ENCODE measurements around the gene GRAP2.

GRAP2 gene

GRCh38 chr22:39962071-39962470, 61.2 kb downstream of the GRAP2 start:
- DNase-seq (ENCODE audit: low read depth in 2 of 2, low spot score in 1 of 2) = no peak

- no peak for DNase-seq (ENCODE audit: low read depth in 2 of 2, low spot score in 1 of 2)
Measured at GRCh38 chr22:39965748-39966147, 64.9 kb downstream of the GRAP2 start.

GRCh38 chr22:39966470-39966869, 65.6 kb downstream of the GRAP2 start:
- no peak for DNase-seq (ENCODE audit: low read depth in 2 of 2, low spot score in 1 of 2)

- no peak for DNase-seq (ENCODE audit: low read depth in 2 of 2, low spot score in 1 of 2)
Measured at GRCh38 chr22:39967103-39967829, 66.4 kb downstream of the GRAP2 start.

- DNase-seq (ENCODE audit: low read depth in 2 of 2, low spot score in 1 of 2) = no peak
Measured at GRCh38 chr22:39967996-39968972, 67.4 kb downstream of the GRAP2 start.

GRCh38 chr22:39970742-39971141, 69.9 kb downstream of the GRAP2 start:
- no peak for DNase-seq (ENCODE audit: low read depth in 2 of 2, low spot score in 1 of 2)

- DNase-seq (ENCODE audit: low read depth in 2 of 2, low spot score in 1 of 2) = no peak
Measured at GRCh38 chr22:39972641-39973040, 71.8 kb downstream of the GRAP2 start.

- DNase-seq (ENCODE audit: low read depth in 2 of 2, low spot score in 1 of 2) = no peak
Measured at GRCh38 chr22:39973656-39974055, 72.8 kb downstream of the GRAP2 start.

- DNase-seq (ENCODE audit: low read depth in 2 of 2, low spot score in 1 of 2) = no peak
Measured at GRCh38 chr22:39974065-39974464, 73.2 kb downstream of the GRAP2 start.

GRCh38 chr22:39979048-39979447, 78.2 kb downstream of the GRAP2 start:
- no peak for DNase-seq (ENCODE audit: low read depth in 2 of 2, low spot score in 1 of 2)

GRCh38 chr22:39979458-39979857, 78.6 kb downstream of the GRAP2 start:
- no peak for DNase-seq (ENCODE audit: low read depth in 2 of 2, low spot score in 1 of 2)

- DNase-seq (ENCODE audit: low read depth in 2 of 2, low spot score in 1 of 2) = no peak
Measured at GRCh38 chr22:39980596-39980995, 79.7 kb downstream of the GRAP2 start.

- no peak for DNase-seq (ENCODE audit: low read depth in 2 of 2, low spot score in 1 of 2)
Measured at GRCh38 chr22:39983346-39983745, 82.5 kb downstream of the GRAP2 start.

GRCh38 chr22:39984006-39984405, 83.1 kb downstream of the GRAP2 start:
- DNase-seq (ENCODE audit: low read depth in 2 of 2, low spot score in 1 of 2) = no peak

- DNase-seq (ENCODE audit: low read depth in 2 of 2, low spot score in 1 of 2) = no peak
Measured at GRCh38 chr22:39984746-39985145, 83.9 kb downstream of the GRAP2 start.

GRCh38 chr22:39985383-39986035, 84.6 kb downstream of the GRAP2 start:
- no peak for DNase-seq (ENCODE audit: low read depth in 2 of 2, low spot score in 1 of 2)

- DNase-seq (ENCODE audit: low read depth in 2 of 2, low spot score in 1 of 2) = no peak
Measured at GRCh38 chr22:39988386-39989114, 87.7 kb downstream of the GRAP2 start.

- DNase-seq (ENCODE audit: low read depth in 2 of 2, low spot score in 1 of 2) = no peak
Measured at GRCh38 chr22:39989633-39990032, 88.7 kb downstream of the GRAP2 start.

GRCh38 chr22:39990686-39991085, 89.8 kb downstream of the GRAP2 start:
- DNase-seq (ENCODE audit: low read depth in 2 of 2, low spot score in 1 of 2) = no peak

GRCh38 chr22:39991159-39991860, 90.4 kb downstream of the GRAP2 start:
- DNase-seq (ENCODE audit: low read depth in 2 of 2, low spot score in 1 of 2) = no peak

All from stimulated activated CD8-positive, alpha-beta memory T cell treated with anti-CD3 and anti-CD28 coated beads, Interleukin-4, amount 100 ng/mL, for 4 hours (primary cell).